GM10248 (cell line): ENCODE measurements around the gene EVA1B.

Experiments used
- CTCF ChIA-PET: fragments of 300-600 bp; sonication (Branson Sonifier 250); formaldehyde crosslinking; extraction: SDS; loops from one replicate; lab custom pipeline; 2021; ENCODE audit warnings: antibody characterized with exemption; lab: Yijun Ruan, JAX
- POLR2A ChIA-PET: fragments of 350-650 bp; sonication (Branson Sonifier 250); formaldehyde crosslinking; extraction: SDS; loops from one replicate; lab custom pipeline; 2020; ENCODE audit warnings: antibody characterized with exemption; lab: Yijun Ruan, JAX
- DNase-seq: peaks from one replicate; pipeline ENCODE4 v3.0.0; 2012; ENCODE audit errors: extremely low spot score
- CTCF ChIP-seq: IDR thresholded peaks from 2 replicates; pipeline ENCODE4 v1.5.1; 2012; ENCODE audit warnings: mild to moderate bottlenecking, low read depth; ENCODE audit errors: extremely low read depth, missing control alignments, control extremely low read depth

EVA1B gene

GRCh38 chr1:36352910-36353878, 29.7 kb upstream of the EVA1B start:
- POLR2A ChIA-PET, result no interaction called here
- CTCF ChIA-PET, result interaction anchor here (7.0 to 7.5 kb wide), 2 partner anchors 12 to 16 kb away, joined by 45 to 63 read pairs; no protein-coding TSS in a partner anchor
- no peak for DNase-seq
- TF ChIP-seq CTCF, result no peak

- no peak for DNase-seq
- TF ChIP-seq CTCF, result no peak
- ChIA-PET POLR2A (no interaction called here), CTCF (interaction anchor here (1.0 to 7.5 kb wide), 3 partner anchors 8 to 17 kb away, joined by 4 to 63 read pairs (median 45); no protein-coding TSS in a partner anchor)
These were observed 28.9 kb upstream of the EVA1B start for GRCh38 chr1:36352125-36352909.

- DNase-seq, result no peak
- ChIA-PET POLR2A (no interaction called here), CTCF (interaction anchor here (1.0 to 7.5 kb wide), 4 partner anchors 9 to 18 kb away, joined by 4 to 63 read pairs (median 28); no protein-coding TSS in a partner anchor)
- TF ChIP-seq CTCF, result no peak
These were observed 28.0 kb upstream of the EVA1B start for GRCh38 chr1:36351227-36351977.

- no peak for TF ChIP-seq CTCF
- no peak for DNase-seq
- ChIA-PET POLR2A (no interaction called here), CTCF (interaction anchor here (0.9 to 7.5 kb wide), 5 partner anchors 9 to 69 kb away, joined by 3 to 63 read pairs (median 12); no protein-coding TSS in a partner anchor)
These were observed 27.3 kb upstream of the EVA1B start for GRCh38 chr1:36350659-36351226.

- ChIA-PET CTCF (interaction anchor here (0.9 to 7.5 kb wide), 4 partner anchors 10 to 69 kb away, joined by 3 to 63 read pairs (median 8); no protein-coding TSS in a partner anchor), POLR2A (no interaction called here)
- DNase-seq, result no peak
- TF ChIP-seq CTCF, result no peak
These were observed 26.4 kb upstream of the EVA1B start for GRCh38 chr1:36349839-36350238.
